ENCODE results near the gene MAP3K9. TPM values are rescaled to one million over a fixed set of nuclear protein-coding genes. Genes with fewer than 3 reads are reported as not detected.
"Not testable (repeated sequence)": the region's sequence is repeated elsewhere in the genome, so short reads cannot be mapped to it uniquely, and the experiment has no call there.

Gene MAP3K9
- total RNA-seq: 9.4 TPM
- long read RNA-seq, full-length matches to known transcripts: 1 of 12 reads
- long read RNA-seq, partial matches to known transcripts: 5 of 12 reads
- long read RNA-seq, other reads (novel, unspliced or antisense): 6 of 12 reads

- peak; percentile 96 for ATAC-seq
- intact Hi-C loops (cut with DNase I): no loop called here
- H3K27ac ChIP-seq: peak within 1 kb of the TSS; percentile 81
These were observed at the start of gene MAP3K9 for GRCh38 chr14:70809225-70810219. MAP3K9 (minus strand) TSS chr14:70809513; CDS start chr14:70809171, 342 bp downstream.

GRCh38 chr14:70858641-70859040, 49.3 kb upstream of the MAP3K9 start:
- intact Hi-C loops (cut with DNase I): no loop called here
- Histone ChIP-seq H3K36me3 (no peaks in the 10 kb centered on the region), H3K4me1 (no peaks in the 10 kb centered on the region), H3K4me3 (no peak overlapping the region), H3K27me3 (ENCODE audit: low read depth) (no peaks in the 10 kb centered on the region), H3K9me3 (no peaks in the 10 kb centered on the region), H3K27ac (no peak overlapping the region)
- no peak for ATAC-seq
- no peak for TF ChIP-seq CTCF (IDR thresholded peaks at IDR 0.05)
- DNase-seq: no peak

More at GRCh38 chr14:70809225-70810219, at the start of gene MAP3K9:
- peaks cover 15% of the 10 kb centered on the region for H3K4me1 ChIP-seq
- no peaks in the 10 kb centered on the region for H3K9me3 ChIP-seq
- peak within 1 kb of the TSS; percentile 73 for H3K4me3 ChIP-seq
- no peaks in the 10 kb centered on the region for H3K36me3 ChIP-seq
- peak; percentile 96 for DNase-seq
- TF ChIP-seq CTCF (IDR thresholded peaks at IDR 0.05): no peak
- peaks cover 14% of the 10 kb centered on the region for H3K27me3 ChIP-seq (ENCODE audit: low read depth)

- H3K27ac ChIP-seq: no peak overlapping the region
- intact Hi-C loops (cut with DNase I): no loop called here
- no peaks in the 10 kb centered on the region for H3K27me3 ChIP-seq (ENCODE audit: low read depth)
- DNase-seq: no peak
- no peaks in the 10 kb centered on the region for H3K4me1 ChIP-seq
- no peaks in the 10 kb centered on the region for H3K9me3 ChIP-seq
- H3K4me3 ChIP-seq: no peak overlapping the region
- H3K36me3 ChIP-seq: no peaks in the 10 kb centered on the region
- ATAC-seq: no peak
- TF ChIP-seq CTCF (IDR thresholded peaks at IDR 0.05): no peak
These were observed 48.2 kb upstream of the MAP3K9 start for GRCh38 chr14:70857496-70857890.

- no peaks in the 10 kb centered on the region for H3K27me3 ChIP-seq (ENCODE audit: low read depth)
- H3K4me1 ChIP-seq: no peaks in the 10 kb centered on the region
- ATAC-seq (no peak), DNase-seq (no peak)
- H3K9me3 ChIP-seq: no peaks in the 10 kb centered on the region
- TF ChIP-seq CTCF (IDR thresholded peaks at IDR 0.05): no peak
- no peak overlapping the region for H3K27ac ChIP-seq
- no peaks in the 10 kb centered on the region for H3K36me3 ChIP-seq
- intact Hi-C loops (cut with DNase I): no loop called here
- no peak overlapping the region for H3K4me3 ChIP-seq
These were observed 47.7 kb upstream of the MAP3K9 start for GRCh38 chr14:70856851-70857495.

- Histone ChIP-seq H3K9me3 (no peaks in the 10 kb centered on the region), H3K4me1 (no peaks in the 10 kb centered on the region), H3K27ac (no peak overlapping the region), H3K4me3 (no peak overlapping the region), H3K36me3 (no peaks in the 10 kb centered on the region), H3K27me3 (ENCODE audit: low read depth) (no peaks in the 10 kb centered on the region)
- no peak for TF ChIP-seq CTCF (IDR thresholded peaks at IDR 0.05)
- intact Hi-C loops (cut with DNase I): no loop called here
- ATAC-seq: no peak
- DNase-seq: no peak
These were observed 46.2 kb upstream of the MAP3K9 start for GRCh38 chr14:70855486-70855885.

- H3K36me3 ChIP-seq; ATAC-seq; H3K4me3 ChIP-seq; H3K9me3 ChIP-seq; DNase-seq; intact Hi-C loops (cut with DNase I); H3K4me1 ChIP-seq; H3K27ac ChIP-seq; H3K27me3 ChIP-seq (ENCODE audit: low read depth): not testable (repeated sequence)
These were observed 44.3 kb upstream of the MAP3K9 start for GRCh38 chr14:70853658-70854057.

Data from lower lobe of right lung (tissue), 2 donors.